Upper lobe of left lung (tissue), 6 donors: Measurements from ENCODE around the gene NTPCR. TPM values are rescaled to one million over a fixed set of nuclear protein-coding genes. Genes with fewer than 3 reads are reported as not detected.

ENCODE experiments used
- ATAC-seq, 2 donors: fragments of 200-7000 bp; cut with Tn5 transposase; one replicate each; pipeline ENCODE4 v1.9.1; 2022; ENCODE audit warnings: mild to moderate bottlenecking in 2 of 2, moderate library complexity in 2 of 2; ENCODE audit not compliant: low FRiP score in 2 of 2
- DNase-seq, 2 donors: peaks; one replicate each; pipeline ENCODE4 v3.0.0-alpha.2; 2019 to 2020
- H3K27ac ChIP-seq, 4 donors: fragments of 200-600 bp; sonication (generic); one replicate each; pipeline ENCODE4 v1.5.1; 2016 to 2019
- H3K27me3 ChIP-seq, 4 donors: fragments of 200-600 bp; sonication (generic); one replicate each; pipeline ENCODE4 v1.5.1; 2017 to 2019
- H3K36me3 ChIP-seq, 4 donors: fragments of 200-600 bp; sonication (generic); one replicate each; pipeline ENCODE4 v1.5.1; 2016 to 2019
- H3K4me1 ChIP-seq, 4 donors: fragments of 200-600 bp; sonication (generic); one replicate each; pipeline ENCODE4 v1.5.1; 2018 to 2019
- H3K4me3 ChIP-seq, 4 donors: fragments of 200-600 bp; sonication (generic); one replicate each; pipeline ENCODE4 v1.5.1; 2017 to 2019; ENCODE audit warnings: mild to moderate bottlenecking in 2 of 4, moderate library complexity in 1 of 4
- H3K9me3 ChIP-seq, 4 donors: fragments of 200-600 bp; sonication (generic); one replicate each; pipeline ENCODE4 v1.5.1; 2018 to 2019
- EP300 ChIP-seq, 4 donors: sonication (generic); formaldehyde crosslinking; IDR thresholded peaks; one replicate each; pipeline ENCODE4 v1.5.1; 2017; ENCODE audit warnings: antibody characterized with exemption in 4 of 4, control low read depth in 2 of 4
- POLR2A ChIP-seq, 4 donors: fragments of 450-650 bp; IDR thresholded peaks; one replicate each; pipeline ENCODE4 v1.5.1; 2016 to 2017; ENCODE audit warnings: antibody characterized with exemption in 4 of 4, mild to moderate bottlenecking in 2 of 4
- POLR2AphosphoS5 ChIP-seq, 2 donors: sonication (generic); formaldehyde crosslinking; IDR thresholded peaks; one replicate each; pipeline ENCODE4 v1.5.1; 2017; ENCODE audit warnings: antibody characterized with exemption in 2 of 2
- WGBS, 2 donors: methylation state at CpG; one replicate each; pipeline ENCODE4 v1.1.5; 2017 to 2018; 5-methylcytosine and 5-hydroxymethylcytosine counted together
- total RNA-seq, 6 donors: library from RNA; depleted of rRNA in 4 of 6; stranded (reverse); fragments of >200 nt in 4 of 6; gene quantifications; one replicate each; pipeline versions ENCODE4 v1.1.0 to v1.2.1, GENCODE V29; 2016 to 2021
- TF ChIP-seq, protein P1 (sequence below), 6 experiments: fragments of 450-650 bp in 4 of 6; fragments of 200-600 bp in 2 of 6; sonication (generic) in 2 of 6; IDR thresholded peaks; one replicate each; pipeline ENCODE4 v1.5.1; 2016 to 2019; ENCODE audit warnings: antibody characterized with exemption in 6 of 6
- donor health status: DM: no; HTN: no; CAD: no; lungs with moderate emphysema.
- donor health status: DM: no; HTN: yes; CAD: no; lungs with severe emphysema.

NTPCR gene
- total RNA-seq, 6 donors from 2014 or later, result 15.2 to 35.5 (median 21.2) TPM

DNA sequence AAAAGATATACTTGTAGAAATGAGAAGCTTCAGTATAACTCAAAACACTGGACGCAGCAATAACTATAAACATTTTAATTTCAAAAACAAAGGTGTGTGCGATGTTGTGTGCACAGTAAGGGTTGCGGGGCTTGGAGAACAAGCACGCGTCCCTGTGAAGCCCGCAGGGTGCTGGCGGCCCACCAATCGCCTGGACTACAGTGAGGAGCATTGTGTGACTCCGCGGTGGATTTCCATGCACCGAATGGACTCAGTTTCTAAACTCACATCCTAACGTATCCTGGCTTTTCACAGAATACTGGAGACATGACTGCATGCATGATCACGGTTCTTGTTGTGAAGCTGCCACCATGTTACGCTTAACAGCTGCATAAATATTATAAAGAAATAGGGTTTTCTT is 33.0 kb downstream of the NTPCR start:
- no peak for TF ChIP-seq POLR2AphosphoS5 (IDR thresholded peaks at IDR 0.05)
- TF ChIP-seq EP300 (IDR thresholded peaks at IDR 0.05), result no peak
- no peak for TF ChIP-seq POLR2A (IDR thresholded peaks at IDR 0.05)
- TF ChIP-seq, protein P1, sequence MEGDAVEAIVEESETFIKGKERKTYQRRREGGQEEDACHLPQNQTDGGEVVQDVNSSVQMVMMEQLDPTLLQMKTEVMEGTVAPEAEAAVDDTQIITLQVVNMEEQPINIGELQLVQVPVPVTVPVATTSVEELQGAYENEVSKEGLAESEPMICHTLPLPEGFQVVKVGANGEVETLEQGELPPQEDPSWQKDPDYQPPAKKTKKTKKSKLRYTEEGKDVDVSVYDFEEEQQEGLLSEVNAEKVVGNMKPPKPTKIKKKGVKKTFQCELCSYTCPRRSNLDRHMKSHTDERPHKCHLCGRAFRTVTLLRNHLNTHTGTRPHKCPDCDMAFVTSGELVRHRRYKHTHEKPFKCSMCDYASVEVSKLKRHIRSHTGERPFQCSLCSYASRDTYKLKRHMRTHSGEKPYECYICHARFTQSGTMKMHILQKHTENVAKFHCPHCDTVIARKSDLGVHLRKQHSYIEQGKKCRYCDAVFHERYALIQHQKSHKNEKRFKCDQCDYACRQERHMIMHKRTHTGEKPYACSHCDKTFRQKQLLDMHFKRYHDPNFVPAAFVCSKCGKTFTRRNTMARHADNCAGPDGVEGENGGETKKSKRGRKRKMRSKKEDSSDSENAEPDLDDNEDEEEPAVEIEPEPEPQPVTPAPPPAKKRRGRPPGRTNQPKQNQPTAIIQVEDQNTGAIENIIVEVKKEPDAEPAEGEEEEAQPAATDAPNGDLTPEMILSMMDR (IDR thresholded peaks at IDR 0.05), result no peak
- DNase-seq (peak in 1 of 2 donors; percentile 37), ATAC-seq (no peak)
- H3K27me3 ChIP-seq, result no peaks in the 10 kb centered on the region
- no peaks in the 10 kb centered on the region for H3K36me3 ChIP-seq
- H3K4me1 ChIP-seq, result peaks cover 5 to 9% (median 8%) of the 10 kb centered on the region in 4 donors
- WGBS, 2 donors, result 96 to 97% methylated on average over 14 of the region's 14 CpGs
- H3K4me3 ChIP-seq, result no peak overlapping the region
- no peaks in the 10 kb centered on the region for H3K9me3 ChIP-seq
- H3K27ac ChIP-seq, result no peak overlapping the region

DNA sequence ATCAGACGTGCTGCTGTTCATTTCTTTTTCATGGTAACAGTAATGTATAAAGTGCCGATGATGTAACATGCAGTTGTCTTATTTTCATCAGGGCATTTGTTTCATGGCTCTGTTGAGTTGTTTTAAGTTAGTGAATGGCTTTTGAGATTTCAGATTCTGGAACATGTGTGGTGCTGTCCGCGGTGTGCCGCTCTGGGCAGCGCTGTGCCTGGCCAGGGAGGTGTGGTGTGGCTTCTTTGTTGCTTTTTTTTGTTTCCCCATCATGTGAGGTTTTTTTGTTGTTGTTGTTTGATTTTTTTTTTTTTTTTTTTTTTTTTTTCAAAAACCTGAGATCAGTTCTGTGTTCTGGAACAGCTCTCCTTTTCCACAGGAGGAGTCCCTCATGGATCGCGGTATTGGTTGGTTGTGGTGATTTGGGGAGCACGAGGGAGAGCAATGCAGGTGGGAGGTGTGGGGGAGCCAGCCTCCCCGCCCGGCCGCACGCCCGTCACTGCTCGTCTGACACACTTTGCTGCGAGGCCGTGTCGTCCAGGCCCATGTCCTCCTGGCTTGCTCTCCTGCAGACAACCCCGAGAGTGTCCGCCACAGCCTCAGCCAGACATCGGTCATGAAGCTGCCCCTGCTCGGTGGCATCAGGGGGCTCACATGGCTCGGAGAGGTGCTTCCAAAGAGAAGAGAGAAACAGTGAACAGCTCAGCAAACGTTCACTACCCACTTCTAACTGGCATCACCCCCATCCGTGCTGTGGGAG is 33.6 kb downstream of the NTPCR start:
- no peaks in the 10 kb centered on the region for H3K9me3 ChIP-seq
- peaks cover under 1 to 3% (median 2%) of the 10 kb centered on the region in 4 donors for H3K4me1 ChIP-seq
- DNase-seq (peak in 1 of 2 donors; percentile 49), ATAC-seq (no peak)
- H3K36me3 ChIP-seq, result no peaks in the 10 kb centered on the region
- H3K27ac ChIP-seq, result no peak overlapping the region
- TF ChIP-seq POLR2A (IDR thresholded peaks at IDR 0.05), result no peak
- no peak for TF ChIP-seq EP300 (IDR thresholded peaks at IDR 0.05)
- TF ChIP-seq, protein P1 (IDR thresholded peaks at IDR 0.05), result no peak
- TF ChIP-seq POLR2AphosphoS5 (IDR thresholded peaks at IDR 0.05), result no peak
- no peaks in the 10 kb centered on the region for H3K27me3 ChIP-seq
- 92 to 93% methylated on average over 25 of the region's 25 CpGs for WGBS, 2 donors
- no peak overlapping the region for H3K4me3 ChIP-seq

DNA sequence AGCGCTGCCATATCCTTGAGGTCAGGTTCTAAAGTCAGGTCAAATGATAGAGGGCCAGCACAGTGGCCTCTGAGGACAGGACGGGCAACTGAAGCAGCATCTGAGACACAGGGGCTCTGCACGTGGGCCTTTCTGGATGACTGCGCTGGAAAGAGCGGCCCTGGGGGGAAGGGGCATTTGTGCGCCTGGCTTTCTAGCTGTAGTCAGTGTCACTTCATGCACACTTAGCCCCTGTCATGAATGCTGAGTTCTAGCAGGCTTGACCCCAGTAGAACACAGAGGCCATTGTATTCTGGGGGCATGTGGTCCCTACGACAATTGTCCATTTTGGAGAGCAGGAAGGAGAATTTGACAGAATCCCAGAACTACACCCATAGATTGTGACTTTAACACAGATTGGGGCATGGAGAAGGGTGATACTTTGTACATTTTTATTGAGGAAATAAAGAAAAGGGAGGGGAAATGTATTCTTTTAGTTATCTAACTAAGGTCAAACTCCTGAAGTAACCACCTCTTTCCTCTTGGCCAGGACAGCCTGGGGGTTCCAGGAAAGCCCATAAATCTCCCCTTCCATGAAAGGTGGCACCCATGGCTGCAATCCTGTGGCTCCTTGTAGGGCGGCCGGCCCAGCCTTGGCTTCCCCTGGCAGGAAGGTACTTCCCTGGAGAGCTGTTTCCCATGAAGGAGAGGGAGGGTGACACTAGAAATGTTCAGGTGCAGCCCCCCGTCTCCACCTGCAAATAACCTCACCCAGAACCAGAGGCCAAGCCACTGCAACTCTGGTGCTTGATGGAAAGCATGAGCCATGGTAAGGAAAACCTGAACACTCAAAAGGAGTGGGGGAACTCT is 34.4 kb downstream of the NTPCR start:
- no peaks in the 10 kb centered on the region for H3K36me3 ChIP-seq
- H3K4me3 ChIP-seq, result no peak overlapping the region
- ATAC-seq (no peak), DNase-seq (no peak)
- no peaks in the 10 kb centered on the region for H3K9me3 ChIP-seq
- no peaks in the 10 kb centered on the region for H3K27me3 ChIP-seq
- no peak overlapping the region for H3K27ac ChIP-seq
- TF ChIP-seq EP300 (IDR thresholded peaks at IDR 0.05) (no peak), POLR2A (IDR thresholded peaks at IDR 0.05) (no peak), POLR2AphosphoS5 (IDR thresholded peaks at IDR 0.05) (no peak)
- TF ChIP-seq, protein P1 (IDR thresholded peaks at IDR 0.05), result no peak
- H3K4me1 ChIP-seq, result no peaks in the 10 kb centered on the region
- WGBS, 2 donors, result 98 to 99% methylated on average over 9 to 10 of the region's 10 CpGs

DNA sequence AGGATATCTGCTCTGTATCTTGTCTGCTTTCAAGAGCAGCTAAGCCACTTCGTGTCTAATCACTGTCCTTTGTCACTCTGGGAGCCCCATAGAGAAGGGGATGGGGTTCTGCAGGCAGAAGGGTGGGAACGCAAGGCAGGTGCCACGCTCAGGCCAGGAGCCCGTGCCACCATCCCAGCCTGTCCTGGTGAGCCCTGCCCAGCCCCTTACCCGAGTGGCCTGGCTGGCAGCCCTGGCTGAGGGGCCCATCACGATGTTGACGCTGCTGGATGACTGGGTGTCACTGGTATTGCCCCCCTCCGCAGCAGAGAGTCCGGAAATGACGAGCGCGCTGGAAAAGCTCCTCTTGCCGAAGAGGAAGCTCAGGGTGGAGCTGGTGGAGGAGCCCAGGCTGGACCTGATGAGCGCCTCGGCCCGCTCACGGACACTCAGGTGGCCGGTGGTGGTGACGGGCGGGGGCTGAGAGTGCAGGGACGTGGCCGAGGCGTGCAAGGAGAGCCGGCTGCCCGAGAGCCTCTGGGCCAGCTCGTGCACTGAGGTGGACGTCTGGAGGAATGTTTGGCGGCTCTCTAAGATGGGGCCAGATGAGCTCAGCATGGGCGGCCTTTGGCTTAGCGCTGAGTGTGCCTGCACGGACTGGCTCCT is 35.6 kb downstream of the NTPCR start:
- 93 to 98% methylated on average over 20 to 31 of the region's 31 CpGs for WGBS, 2 donors
- ATAC-seq (no peak), DNase-seq (no peak)
- Histone ChIP-seq H3K4me3 (no peak overlapping the region), H3K36me3 (no peaks in the 10 kb centered on the region), H3K27ac (no peak overlapping the region), H3K9me3 (no peaks in the 10 kb centered on the region), H3K27me3 (no peaks in the 10 kb centered on the region), H3K4me1 (no peaks in the 10 kb centered on the region)
- TF ChIP-seq POLR2AphosphoS5 (IDR thresholded peaks at IDR 0.05) (no peak), POLR2A (IDR thresholded peaks at IDR 0.05) (no peak), EP300 (IDR thresholded peaks at IDR 0.05) (no peak)
- TF ChIP-seq, protein P1 (IDR thresholded peaks at IDR 0.05), result no peak
